Subcutaneous abdominal adipose tissue (tissue), 5 donors: Measurements from ENCODE around the gene RFX3.
"Not testable (repeated sequence)": the region's sequence is repeated elsewhere in the genome, so short reads cannot be mapped to it uniquely, and the experiment has no call there.

Source experiments
- H3K27ac ChIP-seq: one replicate; pipeline ENCODE4 v1.7.0; 2013; ENCODE audit warnings: low read depth, mild to moderate bottlenecking, inconsistent platforms, low read length, moderate library complexity
- H3K27me3 ChIP-seq, 5 donors: one replicate each; pipeline ENCODE4 v1.7.0; 2013; ENCODE audit warnings: low read length in 5 of 5, inconsistent platforms in 1 of 5; ENCODE audit not compliant: control insufficient read depth in 5 of 5, insufficient read depth in 4 of 5
- H3K36me3 ChIP-seq, 5 donors: one replicate each; pipeline ENCODE4 v1.7.0; 2013; ENCODE audit warnings: low read length in 5 of 5; ENCODE audit not compliant: control insufficient read depth in 5 of 5, insufficient read depth in 5 of 5
- H3K4me1 ChIP-seq, 5 donors: one replicate each; pipeline ENCODE4 v1.7.0; 2013; ENCODE audit warnings: low read length in 5 of 5, mild to moderate bottlenecking in 3 of 5, moderate library complexity in 1 of 5; ENCODE audit not compliant: control insufficient read depth in 5 of 5, insufficient read depth in 5 of 5
- H3K4me3 ChIP-seq, 5 donors: one replicate each; pipeline ENCODE4 v1.7.0; 2013; ENCODE audit warnings: low read length in 5 of 5, low read depth in 1 of 5
- H3K9ac ChIP-seq, 5 donors: one replicate each; pipeline ENCODE4 v1.7.0; 2013; ENCODE audit warnings: low read length in 5 of 5, mild to moderate bottlenecking in 4 of 5, moderate library complexity in 3 of 5
- H3K9me3 ChIP-seq, 5 donors: one replicate each; pipeline ENCODE4 v1.7.0; 2013; ENCODE audit warnings: low read length in 5 of 5; ENCODE audit not compliant: control insufficient read depth in 5 of 5
- donor health status: healthy.
- donor health status: healthy.
- donor health status: healthy.
- donor health status: healthy.
- donor health status: healthy.

RFX3 gene

DNA sequence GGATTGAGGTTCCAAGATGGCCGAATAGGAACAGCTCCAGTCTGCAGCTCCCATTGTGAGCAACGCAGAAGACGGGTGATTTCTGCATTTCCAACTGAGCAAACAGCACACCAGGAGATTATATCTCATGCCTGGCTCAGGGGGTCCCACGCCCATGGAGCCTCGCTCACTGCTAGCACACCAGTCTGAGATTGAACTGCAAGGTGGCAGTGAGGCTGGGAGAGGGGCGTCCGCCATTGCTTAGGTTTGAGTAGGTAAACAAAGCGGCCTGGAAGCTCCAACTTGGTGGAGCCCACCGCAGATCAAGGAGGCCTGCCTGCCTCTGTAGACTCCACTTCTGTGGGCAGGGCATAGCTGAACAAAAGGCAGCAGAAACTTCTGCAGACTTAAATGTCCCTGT lies 213.2 kb downstream of the RFX3 start:
- not testable (repeated sequence) for H3K27me3 ChIP-seq, H3K36me3 ChIP-seq, H3K4me3 ChIP-seq, H3K9me3 ChIP-seq, H3K9ac ChIP-seq, H3K4me1 ChIP-seq, H3K27ac ChIP-seq

DNA sequence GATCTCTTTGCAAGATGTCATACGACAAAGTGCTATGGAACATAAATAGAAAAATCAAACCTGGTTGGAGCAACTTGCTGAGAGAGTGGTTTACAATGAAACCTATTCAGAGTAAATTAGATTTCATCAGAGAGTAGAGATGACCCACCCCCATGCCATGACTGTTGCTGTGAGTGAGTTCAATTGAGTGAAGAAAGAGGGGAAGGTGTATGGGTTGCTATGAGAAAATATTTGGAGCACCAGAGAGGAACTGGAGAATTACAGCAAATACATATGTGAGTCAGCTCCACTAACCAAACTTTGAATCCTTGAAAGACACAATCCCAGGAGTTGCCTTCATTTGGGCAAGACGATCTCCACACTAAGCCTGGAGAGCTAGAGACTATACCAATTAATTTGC lies 217.2 kb downstream of the RFX3 start:
- no peaks in the 10 kb centered on the region for H3K9me3 ChIP-seq
- H3K9ac ChIP-seq = no peak overlapping the region
- H3K4me3 ChIP-seq = no peak overlapping the region
- no peak overlapping the region for H3K27ac ChIP-seq
- H3K36me3 ChIP-seq = no peaks in the 10 kb centered on the region
- no peaks in the 10 kb centered on the region for H3K27me3 ChIP-seq
- no peaks in the 10 kb centered on the region for H3K4me1 ChIP-seq

DNA sequence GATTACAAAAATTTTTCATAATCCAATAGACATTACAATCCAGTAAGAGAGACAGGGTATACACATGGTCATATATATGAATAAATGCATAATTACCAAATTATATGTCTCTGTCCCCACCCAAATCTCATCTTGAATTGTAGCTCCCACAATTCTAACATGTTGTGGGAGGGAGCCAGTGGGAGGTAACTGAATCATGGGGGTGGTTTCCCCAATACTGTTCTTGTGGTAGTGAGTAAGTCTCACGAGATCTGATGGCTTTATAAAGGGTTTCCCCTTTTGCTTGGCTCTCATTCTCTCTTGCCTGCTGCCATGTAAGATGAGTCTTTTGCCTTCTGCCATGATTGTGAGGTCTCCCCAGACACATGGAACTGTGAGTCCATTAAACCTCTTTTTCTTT lies 221.4 kb downstream of the RFX3 start:
- H3K27me3 ChIP-seq, H3K9me3 ChIP-seq, H3K36me3 ChIP-seq, H3K4me1 ChIP-seq, H3K4me3 ChIP-seq, H3K27ac ChIP-seq, H3K9ac ChIP-seq: not testable (repeated sequence)

DNA sequence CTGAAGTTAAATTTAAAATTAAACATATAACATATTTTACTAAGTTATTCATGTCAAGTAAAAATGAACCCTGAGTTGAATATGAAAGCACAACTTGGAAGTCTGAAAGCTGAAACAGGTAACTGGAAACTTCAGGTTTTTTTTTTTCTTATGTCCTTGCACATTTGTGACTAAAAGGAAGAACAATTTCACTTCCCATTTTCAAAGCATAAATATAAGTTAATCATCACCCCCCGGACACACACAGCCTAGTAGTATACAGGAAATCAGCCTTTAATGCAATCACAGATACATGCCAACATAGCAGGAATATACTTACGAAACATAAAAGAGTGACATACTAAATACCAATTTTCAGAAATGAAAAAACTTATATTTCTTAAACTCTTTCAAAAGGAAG lies 225.9 kb downstream of the RFX3 start:
- Histone ChIP-seq H3K4me1 (no peaks in the 10 kb centered on the region), H3K4me3 (no peak overlapping the region), H3K9ac (no peak overlapping the region), H3K27ac (no peak overlapping the region), H3K36me3 (no peaks in the 10 kb centered on the region), H3K27me3 (no peaks in the 10 kb centered on the region), H3K9me3 (no peaks in the 10 kb centered on the region)

DNA sequence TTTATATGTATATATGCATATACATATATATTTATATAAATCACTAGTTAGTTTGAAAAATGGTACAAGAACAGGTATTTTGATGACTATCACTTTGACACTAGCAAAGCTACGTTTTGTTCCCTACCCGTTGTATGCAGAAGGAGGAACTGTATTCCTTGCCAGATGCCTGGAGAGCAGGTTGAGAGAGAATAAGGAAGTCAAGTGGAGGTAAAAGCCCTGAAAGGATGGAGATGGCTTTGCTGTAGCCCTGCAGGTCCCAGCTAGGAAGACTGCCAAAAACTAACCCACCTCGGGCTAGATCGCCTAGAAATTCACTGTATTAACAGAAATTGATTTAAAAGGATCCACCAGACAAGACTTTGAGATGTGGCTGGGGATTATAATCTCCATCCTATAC lies 229.3 kb downstream of the RFX3 start:
- no peak overlapping the region for H3K9ac ChIP-seq
- no peaks in the 10 kb centered on the region for H3K27me3 ChIP-seq
- H3K27ac ChIP-seq = no peak overlapping the region
- no peak overlapping the region for H3K4me3 ChIP-seq
- no peaks in the 10 kb centered on the region for H3K4me1 ChIP-seq
- no peaks in the 10 kb centered on the region for H3K9me3 ChIP-seq
- H3K36me3 ChIP-seq = peaks cover 0 to 6% (median 0%) of the 10 kb centered on the region in 5 donors

DNA sequence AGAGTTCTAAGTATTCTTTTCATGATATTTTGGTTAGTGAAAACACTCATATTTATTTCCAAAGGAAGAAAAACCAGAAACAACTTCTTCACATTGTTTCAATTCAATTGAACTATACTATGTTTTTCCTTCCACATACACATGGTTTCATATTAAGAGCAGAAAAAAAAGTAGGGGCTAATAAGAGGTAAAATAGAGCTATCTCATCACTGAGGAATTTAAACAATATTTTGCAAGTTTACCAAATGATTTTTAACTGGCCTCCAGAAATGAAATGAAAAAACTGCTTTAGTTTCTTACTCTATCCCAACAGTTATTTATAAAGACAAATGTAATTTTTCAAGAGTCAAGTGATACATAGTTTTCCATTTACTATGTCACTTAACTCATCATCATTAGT lies 233.5 kb downstream of the RFX3 start:
- no peak overlapping the region for H3K27ac ChIP-seq
- H3K9ac ChIP-seq = no peak overlapping the region
- no peaks in the 10 kb centered on the region for H3K27me3 ChIP-seq
- H3K4me3 ChIP-seq = no peak overlapping the region
- H3K9me3 ChIP-seq = no peaks in the 10 kb centered on the region
- peaks cover 0 to 14% (median 4%) of the 10 kb centered on the region in 5 donors for H3K36me3 ChIP-seq
- peaks cover 0 to 2% (median 0%) of the 10 kb centered on the region in 5 donors for H3K4me1 ChIP-seq

DNA sequence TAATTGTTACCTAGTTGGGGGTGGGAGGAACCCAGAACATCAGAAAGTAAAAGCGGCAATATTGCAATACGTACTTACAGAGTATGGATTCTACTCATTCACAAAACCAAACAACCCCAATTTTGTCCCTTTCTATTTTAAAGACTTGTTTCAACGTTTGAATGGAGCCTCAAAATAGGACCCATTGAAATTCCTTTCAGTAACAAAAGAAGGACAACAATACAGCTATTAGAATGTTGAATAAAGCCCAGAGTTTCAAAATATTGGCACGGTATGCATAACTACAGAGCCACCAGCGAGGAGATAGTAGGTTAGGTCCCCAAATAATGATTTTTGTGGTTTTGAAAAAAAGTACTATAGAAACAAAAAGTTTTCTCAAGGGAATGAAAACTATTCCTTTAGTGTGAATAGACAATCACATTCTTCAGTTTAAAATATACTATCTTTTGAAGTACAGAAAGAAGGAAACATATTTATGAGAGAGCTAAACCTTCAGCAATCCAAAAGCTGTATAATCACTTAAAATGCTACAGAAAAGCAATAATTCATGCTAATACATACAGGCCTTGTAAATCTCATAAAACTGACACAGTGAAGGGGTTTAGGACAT lies 235.5 kb downstream of the RFX3 start:
- H3K27me3 ChIP-seq = no peaks in the 10 kb centered on the region
- H3K4me3 ChIP-seq = no peak overlapping the region
- H3K27ac ChIP-seq = no peak overlapping the region
- no peak overlapping the region for H3K9ac ChIP-seq
- H3K9me3 ChIP-seq = no peaks in the 10 kb centered on the region
- peaks cover 0 to 6% (median 0%) of the 10 kb centered on the region in 5 donors for H3K4me1 ChIP-seq
- H3K36me3 ChIP-seq = peaks cover 0 to 14% (median 4%) of the 10 kb centered on the region in 5 donors

DNA sequence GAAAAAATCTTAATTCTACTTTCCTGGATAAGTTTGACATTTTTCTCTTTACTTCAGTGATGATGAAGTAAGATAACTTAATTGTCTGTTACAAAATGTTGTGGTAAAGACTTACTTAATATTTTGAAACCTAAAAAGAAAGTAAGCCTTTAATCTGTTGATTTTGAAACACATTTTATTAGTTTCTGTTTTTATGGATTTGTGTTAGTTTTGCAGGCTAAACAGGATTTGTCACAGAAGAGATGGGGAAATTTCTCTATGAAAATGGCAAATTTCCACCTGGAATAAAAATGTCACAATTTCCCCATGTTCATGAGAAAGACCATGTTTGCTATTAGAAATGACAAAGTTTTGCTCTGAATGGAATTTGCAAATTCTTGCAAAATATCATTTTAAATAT lies 237.1 kb downstream of the RFX3 start:
- no peaks in the 10 kb centered on the region for H3K27me3 ChIP-seq
- peaks cover 0 to 6% (median 0%) of the 10 kb centered on the region in 5 donors for H3K4me1 ChIP-seq
- no peaks in the 10 kb centered on the region for H3K9me3 ChIP-seq
- no peak overlapping the region for H3K27ac ChIP-seq
- no peak overlapping the region for H3K9ac ChIP-seq
- H3K4me3 ChIP-seq = no peak overlapping the region
- H3K36me3 ChIP-seq = peaks cover 0 to 17% (median 4%) of the 10 kb centered on the region in 5 donors

DNA sequence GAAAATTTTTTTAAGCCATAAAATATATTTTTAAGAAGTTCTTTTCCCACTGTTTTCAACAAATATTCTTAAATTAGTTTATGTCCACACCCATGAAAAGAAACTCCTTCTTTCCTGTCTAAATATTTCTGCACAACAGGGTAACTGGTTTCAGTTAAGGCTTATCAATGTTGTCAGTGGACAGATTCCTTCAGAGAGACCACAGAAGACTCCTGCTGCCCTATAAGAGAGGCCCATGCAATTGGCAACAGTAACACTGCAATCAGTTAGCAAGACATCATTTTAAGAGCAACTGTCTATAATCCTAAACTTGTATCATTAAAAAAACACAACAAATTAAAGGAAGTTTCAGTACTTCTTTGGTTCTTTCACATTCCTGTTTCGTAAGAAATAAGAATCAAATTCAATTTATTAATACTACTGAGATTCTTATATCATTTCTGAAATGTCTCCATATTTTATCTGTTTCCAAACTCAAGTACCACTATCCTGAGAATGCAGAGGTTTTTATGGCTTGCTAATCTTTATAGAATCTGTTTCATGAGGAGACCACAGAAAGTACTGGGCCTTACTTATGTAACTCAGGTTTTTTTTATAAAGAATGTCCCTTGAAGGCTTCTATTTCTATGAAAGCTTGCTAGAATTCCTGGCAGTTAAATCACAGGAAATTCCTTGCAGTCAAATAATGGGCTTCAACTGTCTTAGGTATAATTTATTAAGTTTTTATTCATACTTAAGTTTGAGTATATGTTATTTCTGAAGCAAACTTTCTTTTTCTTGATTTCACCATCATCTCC lies 240.2 kb downstream of the RFX3 start:
- no peaks in the 10 kb centered on the region for H3K9me3 ChIP-seq
- peaks cover 0 to 14% (median 2%) of the 10 kb centered on the region in 5 donors for H3K36me3 ChIP-seq
- no peak overlapping the region for H3K27ac ChIP-seq
- peaks cover 0 to 6% (median 0%) of the 10 kb centered on the region in 5 donors for H3K4me1 ChIP-seq
- H3K27me3 ChIP-seq = no peaks in the 10 kb centered on the region
- no peak overlapping the region for H3K4me3 ChIP-seq
- H3K9ac ChIP-seq = no peak overlapping the region

DNA sequence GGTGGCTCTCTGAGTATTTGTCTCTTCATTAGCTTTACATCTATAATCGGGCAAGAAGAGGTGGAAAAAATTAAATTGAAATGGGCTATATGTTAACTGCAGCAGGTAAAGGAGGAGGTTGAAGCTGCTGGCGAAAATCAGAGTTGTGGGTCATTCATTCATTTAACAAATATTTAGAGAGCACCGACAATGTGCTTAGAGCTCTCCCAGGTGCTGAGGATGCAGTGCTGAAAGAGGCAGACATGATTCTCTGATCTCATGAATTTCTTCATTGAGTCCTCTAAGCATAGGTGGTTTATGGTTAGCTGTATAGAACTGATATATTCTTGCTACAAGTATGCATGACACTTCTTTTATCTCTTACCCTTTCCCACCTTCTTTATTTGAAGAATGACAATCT lies 243.4 kb downstream of the RFX3 start:
- Histone ChIP-seq H3K27ac (no peak overlapping the region), H3K9me3 (no peaks in the 10 kb centered on the region), H3K27me3 (no peaks in the 10 kb centered on the region), H3K4me1 (peaks cover 0 to 5% (median 0%) of the 10 kb centered on the region in 5 donors), H3K9ac (no peak overlapping the region), H3K36me3 (peaks cover 0 to 6% (median 0%) of the 10 kb centered on the region in 5 donors), H3K4me3 (no peak overlapping the region)
